NT2/D1 (cell line): ENCODE data around the gene NUBP1.
"Not testable (repeated sequence)": the region's sequence is repeated elsewhere in the genome, so short reads cannot be mapped to it uniquely, and the experiment has no call there.

Source experiments
- SUZ12 ChIP-seq: IDR thresholded peaks from 2 replicates; pipeline ENCODE4 v1.6.1; 2011; ENCODE audit not compliant: insufficient read length, insufficient read depth; ENCODE audit errors: extremely low read depth
- YY1 ChIP-seq: IDR thresholded peaks from 2 replicates; pipeline ENCODE4 v1.6.1; 2011; ENCODE audit not compliant: insufficient read length, insufficient read depth
- ZNF274 ChIP-seq: IDR thresholded peaks from 2 replicates; pipeline ENCODE4 v1.6.1; 2011; ENCODE audit warnings: mild to moderate bottlenecking, low read depth, low read length

DNA sequence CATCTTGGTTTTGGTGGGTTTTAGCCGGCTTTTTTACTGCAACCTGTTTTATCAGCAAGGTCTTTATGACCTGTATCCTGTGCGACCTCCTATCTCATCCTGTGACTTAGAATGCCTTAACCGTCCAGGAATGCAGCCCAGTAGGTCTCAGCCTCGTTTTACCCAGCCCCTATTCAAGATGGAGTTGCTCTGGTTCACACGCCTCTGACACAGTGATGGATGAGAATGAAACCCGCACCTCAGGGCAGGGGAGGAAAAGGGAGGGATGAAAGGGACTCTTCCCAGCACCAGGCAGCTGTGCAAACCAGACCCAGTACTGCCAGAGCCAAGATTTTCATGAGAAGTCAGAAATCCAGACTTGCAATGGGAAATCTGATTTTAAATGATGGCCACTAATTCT, 33.3 kb downstream of the NUBP1 start:
- not testable (repeated sequence) for TF ChIP-seq YY1, ZNF274, SUZ12
